Measurements from ENCODE around the gene AMOT. TPM values are rescaled to one million over a fixed set of nuclear protein-coding genes. Genes with fewer than 3 reads are reported as not detected.

Gene AMOT
- total and polyA plus RNA-seq, 10 of the 15 experiments (the other 5 are each of a cell fraction or from before 2014, with no cell fraction given): 0.92 to 14.5 (median 2.9) TPM

DNA sequence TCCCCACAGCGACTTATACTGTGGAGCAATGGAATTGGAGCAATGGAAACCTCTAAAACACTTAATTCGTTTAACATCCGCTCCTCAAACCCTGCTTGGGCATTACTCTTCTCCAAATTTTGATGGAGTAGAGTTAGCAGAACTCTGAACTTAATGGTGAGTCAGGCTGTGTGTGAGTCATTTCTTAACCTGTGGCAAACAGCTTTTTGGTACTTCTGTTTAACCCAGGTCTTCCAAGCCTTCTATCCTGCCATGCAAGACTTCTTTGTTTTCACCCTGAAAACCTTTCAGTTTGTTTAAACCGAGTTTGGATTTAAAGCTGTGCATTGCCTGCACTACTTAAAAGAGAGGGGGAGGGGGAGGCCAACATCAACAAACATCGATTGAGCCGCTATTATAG, 3.6 kb upstream of the AMOT start (continued):
- TF ChIP-seq, protein P1, sequence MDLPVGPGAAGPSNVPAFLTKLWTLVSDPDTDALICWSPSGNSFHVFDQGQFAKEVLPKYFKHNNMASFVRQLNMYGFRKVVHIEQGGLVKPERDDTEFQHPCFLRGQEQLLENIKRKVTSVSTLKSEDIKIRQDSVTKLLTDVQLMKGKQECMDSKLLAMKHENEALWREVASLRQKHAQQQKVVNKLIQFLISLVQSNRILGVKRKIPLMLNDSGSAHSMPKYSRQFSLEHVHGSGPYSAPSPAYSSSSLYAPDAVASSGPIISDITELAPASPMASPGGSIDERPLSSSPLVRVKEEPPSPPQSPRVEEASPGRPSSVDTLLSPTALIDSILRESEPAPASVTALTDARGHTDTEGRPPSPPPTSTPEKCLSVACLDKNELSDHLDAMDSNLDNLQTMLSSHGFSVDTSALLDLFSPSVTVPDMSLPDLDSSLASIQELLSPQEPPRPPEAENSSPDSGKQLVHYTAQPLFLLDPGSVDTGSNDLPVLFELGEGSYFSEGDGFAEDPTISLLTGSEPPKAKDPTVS (IDR thresholded peaks at IDR 0.05; ENCODE audit: low read depth, low read length): no peak
- TF ChIP-seq, protein P2, sequence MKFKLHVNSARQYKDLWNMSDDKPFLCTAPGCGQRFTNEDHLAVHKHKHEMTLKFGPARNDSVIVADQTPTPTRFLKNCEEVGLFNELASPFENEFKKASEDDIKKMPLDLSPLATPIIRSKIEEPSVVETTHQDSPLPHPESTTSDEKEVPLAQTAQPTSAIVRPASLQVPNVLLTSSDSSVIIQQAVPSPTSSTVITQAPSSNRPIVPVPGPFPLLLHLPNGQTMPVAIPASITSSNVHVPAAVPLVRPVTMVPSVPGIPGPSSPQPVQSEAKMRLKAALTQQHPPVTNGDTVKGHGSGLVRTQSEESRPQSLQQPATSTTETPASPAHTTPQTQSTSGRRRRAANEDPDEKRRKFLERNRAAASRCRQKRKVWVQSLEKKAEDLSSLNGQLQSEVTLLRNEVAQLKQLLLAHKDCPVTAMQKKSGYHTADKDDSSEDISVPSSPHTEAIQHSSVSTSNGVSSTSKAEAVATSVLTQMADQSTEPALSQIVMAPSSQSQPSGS (IDR thresholded peaks at IDR 0.05; ENCODE audit: low read length): peak; percentile 32; the same call in 1 of the 2 replicates
- TF ChIP-seq NFIC (IDR thresholded peaks at IDR 0.05; ENCODE audit: low read depth, low read length): no peak
- no peak for TF ChIP-seq HDAC2 (IDR thresholded peaks at IDR 0.05)
- peak; percentile 18 to 52; a peak in 2 of 4 replicates for TF ChIP-seq IKZF2 (IDR thresholded peaks at IDR 0.05)
- TF ChIP-seq, protein P3, sequence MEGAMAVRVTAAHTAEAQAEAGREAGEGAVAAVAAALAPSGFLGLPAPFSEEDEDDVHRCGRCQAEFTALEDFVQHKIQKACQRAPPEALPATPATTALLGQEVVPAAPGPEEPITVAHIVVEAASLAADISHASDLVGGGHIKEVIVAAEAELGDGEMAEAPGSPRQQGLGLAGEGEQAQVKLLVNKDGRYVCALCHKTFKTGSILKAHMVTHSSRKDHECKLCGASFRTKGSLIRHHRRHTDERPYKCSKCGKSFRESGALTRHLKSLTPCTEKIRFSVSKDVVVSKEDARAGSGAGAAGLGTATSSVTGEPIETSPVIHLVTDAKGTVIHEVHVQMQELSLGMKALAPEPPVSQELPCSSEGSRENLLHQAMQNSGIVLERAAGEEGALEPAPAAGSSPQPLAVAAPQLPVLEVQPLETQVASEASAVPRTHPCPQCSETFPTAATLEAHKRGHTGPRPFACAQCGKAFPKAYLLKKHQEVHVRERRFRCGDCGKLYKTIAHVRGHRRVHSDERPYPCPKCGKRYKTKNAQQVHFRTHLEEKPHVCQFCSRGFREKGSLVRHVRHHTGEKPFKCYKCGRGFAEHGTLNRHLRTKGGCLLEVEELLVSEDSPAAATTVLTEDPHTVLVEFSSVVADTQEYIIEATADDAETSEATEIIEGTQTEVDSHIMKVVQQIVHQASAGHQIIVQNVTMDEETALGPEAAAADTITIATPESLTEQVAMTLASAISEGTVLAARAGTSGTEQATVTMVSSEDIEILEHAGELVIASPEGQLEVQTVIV (IDR thresholded peaks at IDR 0.05; ENCODE audit: borderline replicate concordance, partially characterized antibody): no peak
- TF ChIP-seq BMI1 (IDR thresholded peaks at IDR 0.05; ENCODE audit: borderline replicate concordance): no peak
- no peak for TF ChIP-seq SMC3 (IDR thresholded peaks at IDR 0.05; ENCODE audit: borderline replicate concordance, low read length)
- peak; percentile 36; the same call in 1 of the 2 replicates for TF ChIP-seq IRF4 (IDR thresholded peaks at IDR 0.05; ENCODE audit: low read depth, low read length)
- TF ChIP-seq RUNX3 (IDR thresholded peaks at IDR 0.05; ENCODE audit: low read length): peak; percentile 49
- no peak for TF ChIP-seq MEF2B (IDR thresholded peaks at IDR 0.05; ENCODE audit: partially characterized antibody, poor library complexity, severe bottlenecking)
- TF ChIP-seq ZNF207 (IDR thresholded peaks at IDR 0.05; ENCODE audit: borderline replicate concordance): no peak
- no peak for TF ChIP-seq RB1 (IDR thresholded peaks at IDR 0.05; ENCODE audit: borderline replicate concordance)
- TF ChIP-seq, protein P4, sequence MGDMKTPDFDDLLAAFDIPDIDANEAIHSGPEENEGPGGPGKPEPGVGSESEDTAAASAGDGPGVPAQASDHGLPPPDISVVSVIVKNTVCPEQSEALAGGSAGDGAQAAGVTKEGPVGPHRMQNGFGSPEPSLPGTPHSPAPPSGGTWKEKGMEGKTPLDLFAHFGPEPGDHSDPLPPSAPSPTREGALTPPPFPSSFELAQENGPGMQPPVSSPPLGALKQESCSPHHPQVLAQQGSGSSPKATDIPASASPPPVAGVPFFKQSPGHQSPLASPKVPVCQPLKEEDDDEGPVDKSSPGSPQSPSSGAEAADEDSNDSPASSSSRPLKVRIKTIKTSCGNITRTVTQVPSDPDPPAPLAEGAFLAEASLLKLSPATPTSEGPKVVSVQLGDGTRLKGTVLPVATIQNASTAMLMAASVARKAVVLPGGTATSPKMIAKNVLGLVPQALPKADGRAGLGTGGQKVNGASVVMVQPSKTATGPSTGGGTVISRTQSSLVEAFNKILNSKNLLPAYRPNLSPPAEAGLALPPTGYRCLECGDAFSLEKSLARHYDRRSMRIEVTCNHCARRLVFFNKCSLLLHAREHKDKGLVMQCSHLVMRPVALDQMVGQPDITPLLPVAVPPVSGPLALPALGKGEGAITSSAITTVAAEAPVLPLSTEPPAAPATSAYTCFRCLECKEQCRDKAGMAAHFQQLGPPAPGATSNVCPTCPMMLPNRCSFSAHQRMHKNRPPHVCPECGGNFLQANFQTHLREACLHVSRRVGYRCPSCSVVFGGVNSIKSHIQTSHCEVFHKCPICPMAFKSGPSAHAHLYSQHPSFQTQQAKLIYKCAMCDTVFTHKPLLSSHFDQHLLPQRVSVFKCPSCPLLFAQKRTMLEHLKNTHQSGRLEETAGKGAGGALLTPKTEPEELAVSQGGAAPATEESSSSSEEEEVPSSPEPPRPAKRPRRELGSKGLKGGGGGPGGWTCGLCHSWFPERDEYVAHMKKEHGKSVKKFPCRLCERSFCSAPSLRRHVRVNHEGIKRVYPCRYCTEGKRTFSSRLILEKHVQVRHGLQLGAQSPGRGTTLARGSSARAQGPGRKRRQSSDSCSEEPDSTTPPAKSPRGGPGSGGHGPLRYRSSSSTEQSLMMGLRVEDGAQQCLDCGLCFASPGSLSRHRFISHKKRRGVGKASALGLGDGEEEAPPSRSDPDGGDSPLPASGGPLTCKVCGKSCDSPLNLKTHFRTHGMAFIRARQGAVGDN (IDR thresholded peaks at IDR 0.05): no peak
- TF ChIP-seq YBX1 (IDR thresholded peaks at IDR 0.05): no peak
- no peak for TF ChIP-seq BRCA1 (IDR thresholded peaks at IDR 0.05; ENCODE audit: low read depth, low read length)
- no peak for TF ChIP-seq FOS (IDR thresholded peaks at IDR 0.05; ENCODE audit: borderline replicate concordance, extremely low read depth, insufficient read length)
- no peak for TF ChIP-seq EZH2 (IDR thresholded peaks at IDR 0.05; ENCODE audit: borderline replicate concordance, control insufficient read depth, low read depth, low read length)
- TF ChIP-seq SMAD5 (IDR thresholded peaks at IDR 0.05; ENCODE audit: low read depth): no peak
- TF ChIP-seq SREBF1 (IDR thresholded peaks at IDR 0.05; ENCODE audit: low read length): no peak
- TF ChIP-seq RCOR1 (conservative IDR thresholded peaks at IDR 0.05; ENCODE audit: low read depth, low read length): no peak
- TF ChIP-seq NFYB (IDR thresholded peaks at IDR 0.05; ENCODE audit: insufficient read depth, low read depth, low read length): no peak
